DND-41 (cell line): ENCODE data around the gene TACC3.

Source experiments
- ATAC-seq: fragments of 200-7000 bp; cut with Tn5 transposase; 3 replicates; pipeline ENCODE4 v1.9.1; 2021; ENCODE audit warnings: low read depth; ENCODE audit not compliant: insufficient read depth
- DNase-seq: peaks from one replicate; pipeline ENCODE4 v3.0.0-alpha.2; 2020
- H2AFZ ChIP-seq: 2 replicates; pipeline ENCODE4 v1.6.0; 2012; ENCODE audit warnings: low read depth, low read length
- H3K27ac ChIP-seq: 2 replicates; pipeline ENCODE4 v1.5.1; 2012; ENCODE audit warnings: low read length, inconsistent platforms
- H3K27me3 ChIP-seq: fragments of 200-600 bp; sonication (generic); 2 replicates; pipeline ENCODE4 v1.6.0; 2012; ENCODE audit warnings: low read length, mild to moderate bottlenecking, inconsistent platforms; ENCODE audit not compliant: insufficient read depth, poor library complexity
- H3K36me3 ChIP-seq: 2 replicates; pipeline ENCODE4 v1.5.1; 2012; ENCODE audit warnings: low read length, inconsistent platforms; ENCODE audit not compliant: insufficient read depth
- H3K4me1 ChIP-seq: 2 replicates; pipeline ENCODE4 v1.5.1; 2012; ENCODE audit warnings: mild to moderate bottlenecking, low read length; ENCODE audit not compliant: insufficient read depth
- H3K4me2 ChIP-seq: 2 replicates; pipeline ENCODE4 v1.6.0; 2012; ENCODE audit warnings: mild to moderate bottlenecking, moderate library complexity, low read length, inconsistent platforms; ENCODE audit not compliant: insufficient read depth
- H3K4me3 ChIP-seq, 2 experiments: fragments of 200-600 bp in 1 of 2; shearing (Covaris generic) in 1 of 2; 2 replicates each; pipeline ENCODE4 v1.5.1; 2012 to 2016; ENCODE audit warnings: inconsistent platforms in 2 of 2, low read length in 2 of 2, mild to moderate bottlenecking in 2 of 2, low read depth in 1 of 2, moderate library complexity in 1 of 2
- H3K79me2 ChIP-seq: 2 replicates; pipeline ENCODE4 v1.6.0; 2012; ENCODE audit warnings: low read length, inconsistent platforms; ENCODE audit not compliant: insufficient read depth
- H3K9ac ChIP-seq: 2 replicates; pipeline ENCODE4 v1.6.0; 2012; ENCODE audit warnings: low read depth, mild to moderate bottlenecking, inconsistent platforms, low read length, moderate library complexity
- H3K9me3 ChIP-seq: 2 replicates; pipeline ENCODE4 v1.5.1; 2012; ENCODE audit warnings: low read length, moderate library complexity, mild to moderate bottlenecking, inconsistent platforms; ENCODE audit not compliant: insufficient read depth, severe bottlenecking
- H4K20me1 ChIP-seq: 2 replicates; pipeline ENCODE4 v1.6.0; 2012; ENCODE audit warnings: low read length; ENCODE audit not compliant: insufficient read depth
- EZH2 ChIP-seq: IDR thresholded peaks from 3 replicates; pipeline ENCODE4 v1.6.1; 2012; ENCODE audit warnings: borderline replicate concordance, low read depth, mild to moderate bottlenecking, moderate library complexity, low read length, inconsistent platforms; ENCODE audit not compliant: severe bottlenecking
- TF ChIP-seq, protein P1 (sequence below): IDR thresholded peaks from 2 replicates; pipeline ENCODE4 v1.5.1; 2012; ENCODE audit warnings: borderline replicate concordance, low read length, moderate library complexity, mild to moderate bottlenecking; ENCODE audit not compliant: poor library complexity, severe bottlenecking; ENCODE audit errors: extremely low read depth

TACC3 gene

DNA sequence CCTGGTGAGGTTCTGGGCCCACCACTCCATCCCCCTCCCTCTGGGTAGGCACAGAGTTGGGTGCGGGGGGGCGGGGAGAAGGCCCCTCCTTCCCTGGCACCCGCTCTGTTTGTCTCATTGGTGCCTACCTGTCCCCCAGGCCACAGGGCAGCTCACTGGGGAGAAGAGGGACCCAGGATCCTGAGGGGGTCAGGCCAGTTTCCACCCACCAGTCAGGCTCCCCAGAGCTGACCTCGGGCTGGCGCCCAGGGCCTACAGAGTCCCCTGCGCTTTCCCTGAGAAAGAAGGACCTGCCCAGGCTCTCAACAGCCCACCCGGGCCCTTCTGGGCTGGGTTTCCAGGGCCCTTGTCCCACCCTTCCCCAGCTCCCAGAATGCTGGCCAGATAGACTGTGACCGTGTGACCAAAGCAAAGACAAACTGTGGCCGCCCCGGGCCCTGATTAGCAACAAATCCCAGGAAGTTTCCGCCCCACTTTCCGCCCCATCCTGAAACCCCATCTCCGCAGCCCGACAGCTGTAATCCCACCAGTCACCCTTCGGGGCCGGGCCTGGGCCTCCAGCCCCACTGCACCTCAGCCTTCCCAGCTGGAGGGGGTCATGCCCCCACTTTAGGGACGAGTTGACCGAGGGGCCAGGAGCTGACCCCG is 38.0 kb downstream of the TACC3 start:
- TF ChIP-seq EZH2: no peak
- TF ChIP-seq, protein P1, sequence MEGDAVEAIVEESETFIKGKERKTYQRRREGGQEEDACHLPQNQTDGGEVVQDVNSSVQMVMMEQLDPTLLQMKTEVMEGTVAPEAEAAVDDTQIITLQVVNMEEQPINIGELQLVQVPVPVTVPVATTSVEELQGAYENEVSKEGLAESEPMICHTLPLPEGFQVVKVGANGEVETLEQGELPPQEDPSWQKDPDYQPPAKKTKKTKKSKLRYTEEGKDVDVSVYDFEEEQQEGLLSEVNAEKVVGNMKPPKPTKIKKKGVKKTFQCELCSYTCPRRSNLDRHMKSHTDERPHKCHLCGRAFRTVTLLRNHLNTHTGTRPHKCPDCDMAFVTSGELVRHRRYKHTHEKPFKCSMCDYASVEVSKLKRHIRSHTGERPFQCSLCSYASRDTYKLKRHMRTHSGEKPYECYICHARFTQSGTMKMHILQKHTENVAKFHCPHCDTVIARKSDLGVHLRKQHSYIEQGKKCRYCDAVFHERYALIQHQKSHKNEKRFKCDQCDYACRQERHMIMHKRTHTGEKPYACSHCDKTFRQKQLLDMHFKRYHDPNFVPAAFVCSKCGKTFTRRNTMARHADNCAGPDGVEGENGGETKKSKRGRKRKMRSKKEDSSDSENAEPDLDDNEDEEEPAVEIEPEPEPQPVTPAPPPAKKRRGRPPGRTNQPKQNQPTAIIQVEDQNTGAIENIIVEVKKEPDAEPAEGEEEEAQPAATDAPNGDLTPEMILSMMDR: no peak
- Histone ChIP-seq H3K9me3 (no peaks in the 10 kb centered on the region), H3K4me2 (no peak overlapping the region), H3K4me1 (no peaks in the 10 kb centered on the region), H4K20me1 (peaks cover 7% of the 10 kb centered on the region), H3K4me3 (no peak overlapping the region), H3K79me2 (no peaks in the 10 kb centered on the region), H3K27ac (no peak overlapping the region), H2AFZ (no peak overlapping the region), H3K9ac (no peak overlapping the region), H3K27me3 (no peaks in the 10 kb centered on the region), H3K36me3 (no peaks in the 10 kb centered on the region)
- ATAC-seq (no peak), DNase-seq (no peak)

DNA sequence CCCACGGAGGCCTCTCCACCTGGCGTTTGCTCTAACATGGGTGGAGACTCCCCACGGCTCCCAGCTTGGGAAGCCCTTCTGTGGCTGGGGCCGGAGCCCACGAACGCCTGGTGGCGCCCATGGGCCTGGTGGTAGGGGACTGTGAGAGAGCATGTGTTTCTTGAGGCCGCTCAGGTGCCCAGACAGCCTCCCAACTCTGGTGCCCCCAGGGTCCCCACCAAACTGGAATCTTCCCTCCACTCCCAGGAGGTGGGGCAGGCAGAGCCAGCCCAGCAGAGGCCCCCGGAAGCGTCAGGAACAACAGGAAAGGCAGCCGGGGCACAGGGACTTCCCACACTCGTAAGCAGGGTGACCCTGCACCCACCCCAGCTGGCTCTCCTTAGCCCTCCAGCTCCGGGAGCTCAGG is 38.5 kb downstream of the TACC3 start:
- TF ChIP-seq, protein P1: no peak
- TF ChIP-seq EZH2: no peak
- ATAC-seq (no peak; the same call in 2 of the 3 replicates), DNase-seq (no peak)
- H3K4me3 ChIP-seq: no peak overlapping the region
- H2AFZ ChIP-seq: no peak overlapping the region
- no peak overlapping the region for H3K4me2 ChIP-seq
- no peaks in the 10 kb centered on the region for H3K36me3 ChIP-seq
- no peak overlapping the region for H3K27ac ChIP-seq
- no peak overlapping the region for H3K9ac ChIP-seq
- peaks cover 3% of the 10 kb centered on the region for H4K20me1 ChIP-seq
- no peaks in the 10 kb centered on the region for H3K79me2 ChIP-seq
- H3K4me1 ChIP-seq: no peaks in the 10 kb centered on the region
- H3K9me3 ChIP-seq: no peaks in the 10 kb centered on the region
- H3K27me3 ChIP-seq: no peaks in the 10 kb centered on the region

GRCh38 chr4:1760521-1761071 is 39.3 kb downstream of the TACC3 start:
- ATAC-seq (no peak), DNase-seq (no peak)
- Histone ChIP-seq H2AFZ (no peak overlapping the region), H3K4me2 (no peak overlapping the region), H3K4me3 (no peak overlapping the region), H3K27me3 (no peaks in the 10 kb centered on the region), H3K9me3 (no peaks in the 10 kb centered on the region), H4K20me1 (peaks cover 3% of the 10 kb centered on the region; the same call in 1 of the 2 replicates), H3K27ac (no peak overlapping the region), H3K36me3 (no peaks in the 10 kb centered on the region), H3K79me2 (no peaks in the 10 kb centered on the region), H3K9ac (no peak overlapping the region), H3K4me1 (no peaks in the 10 kb centered on the region)
- TF ChIP-seq, protein P1: no peak
- TF ChIP-seq EZH2: no peak
